Neural progenitor cell (in vitro differentiated cells): ENCODE data around the gene CXCR5. TPM values are rescaled to one million over a fixed set of nuclear protein-coding genes. Genes with fewer than 3 reads are reported as not detected.

Experiments
- DNase-seq: peaks from one replicate; pipeline ENCODE4 v3.0.0-alpha.2; 2016; ENCODE audit warnings: low spot score
- H2AFZ ChIP-seq: fragments of 200-600 bp; sonication (generic); replicated peaks from 2 replicates; pipeline ENCODE4 v1.6.1; 2016; ENCODE audit warnings: antibody characterized with exemption
- H3F3A ChIP-seq: fragments of 200-600 bp; sonication (generic); 2 replicates; pipeline ENCODE4 v1.6.1; 2016; ENCODE audit warnings: antibody characterized with exemption, low read depth
- H3K27ac ChIP-seq: fragments of 200-600 bp; sonication (generic); 2 replicates; pipeline ENCODE4 v1.5.1; 2016; ENCODE audit warnings: mild to moderate bottlenecking
- H3K27me3 ChIP-seq: fragments of 200-600 bp; sonication (generic); 2 replicates; pipeline ENCODE4 v1.6.1; 2016; ENCODE audit warnings: mild to moderate bottlenecking, moderate library complexity
- H3K36me3 ChIP-seq: fragments of 200-600 bp; sonication (generic); 2 replicates; pipeline ENCODE4 v1.5.1; 2016
- H3K4me1 ChIP-seq: fragments of 200-600 bp; sonication (generic); 2 replicates; pipeline ENCODE4 v1.6.1; 2016; ENCODE audit warnings: mixed run types
- H3K4me2 ChIP-seq: fragments of 200-600 bp; sonication (generic); 2 replicates; pipeline ENCODE4 v1.6.1; 2016
- H3K4me3 ChIP-seq: fragments of 200-600 bp; sonication (generic); 2 replicates; pipeline ENCODE4 v1.5.1; 2016
- H3K79me2 ChIP-seq: fragments of 200-600 bp; sonication (generic); 2 replicates; pipeline ENCODE4 v1.6.1; 2016; ENCODE audit warnings: low read depth
- H3K9ac ChIP-seq: fragments of 200-600 bp; sonication (generic); 2 replicates; pipeline ENCODE4 v1.6.1; 2016
- H3K9me3 ChIP-seq: fragments of 200-600 bp; sonication (generic); 2 replicates; pipeline ENCODE4 v1.5.1; 2016; ENCODE audit warnings: low read depth
- H4K20me1 ChIP-seq: fragments of 200-600 bp; sonication (generic); 2 replicates; pipeline ENCODE4 v1.6.1; 2016; ENCODE audit warnings: low read depth
- H3K27ac Mint-ChIP-seq: 3 replicates; pipeline ENCODE4 v1.8.0; 2021; ENCODE audit warnings: mixed read lengths
- H3K27me3 Mint-ChIP-seq: 2 replicates; pipeline ENCODE4 v1.8.0; 2022; ENCODE audit warnings: low read depth, mild to moderate bottlenecking, inconsistent platforms, moderate library complexity, mixed read lengths; ENCODE audit not compliant: insufficient read depth
- H3K36me3 Mint-ChIP-seq: 3 replicates; pipeline ENCODE4 v1.8.0; 2021; ENCODE audit warnings: mixed read lengths
- H3K4me1 Mint-ChIP-seq: 3 replicates; pipeline ENCODE4 v1.8.0; 2021; ENCODE audit warnings: mixed read lengths
- H3K4me3 Mint-ChIP-seq: 3 replicates; pipeline ENCODE4 v1.8.0; 2021; ENCODE audit warnings: mild to moderate bottlenecking, moderate library complexity, mixed read lengths
- H3K9me3 Mint-ChIP-seq: 3 replicates; pipeline ENCODE4 v1.8.0; 2020; ENCODE audit warnings: mixed read lengths
- CTCF ChIP-seq: fragments of 200-600 bp; sonication (generic); IDR thresholded peaks from 2 replicates; pipeline ENCODE4 v1.5.1; 2017; ENCODE audit warnings: antibody characterized with exemption, mild to moderate bottlenecking
- EZH2 ChIP-seq: fragments of 200-600 bp; sonication (generic); IDR thresholded peaks from 2 replicates; pipeline ENCODE4 v1.6.1; 2017; ENCODE audit warnings: antibody characterized with exemption, mild to moderate bottlenecking, moderate library complexity
- EZH2phosphoT487 ChIP-seq: fragments of 200-600 bp; sonication (generic); IDR thresholded peaks from 2 replicates; pipeline ENCODE4 v1.6.1; 2017; ENCODE audit warnings: antibody characterized with exemption
- total RNA-seq: library from RNA; depleted of rRNA; stranded (reverse); fragments of >200 nt; gene quantifications from 2 replicates; pipeline ENCODE4 v1.2.3, GENCODE V29; 2015; ENCODE audit warnings: low replicate concordance

The CXCR5 gene
- total RNA-seq, 1 donor from 2014 or later = not detected

DNA sequence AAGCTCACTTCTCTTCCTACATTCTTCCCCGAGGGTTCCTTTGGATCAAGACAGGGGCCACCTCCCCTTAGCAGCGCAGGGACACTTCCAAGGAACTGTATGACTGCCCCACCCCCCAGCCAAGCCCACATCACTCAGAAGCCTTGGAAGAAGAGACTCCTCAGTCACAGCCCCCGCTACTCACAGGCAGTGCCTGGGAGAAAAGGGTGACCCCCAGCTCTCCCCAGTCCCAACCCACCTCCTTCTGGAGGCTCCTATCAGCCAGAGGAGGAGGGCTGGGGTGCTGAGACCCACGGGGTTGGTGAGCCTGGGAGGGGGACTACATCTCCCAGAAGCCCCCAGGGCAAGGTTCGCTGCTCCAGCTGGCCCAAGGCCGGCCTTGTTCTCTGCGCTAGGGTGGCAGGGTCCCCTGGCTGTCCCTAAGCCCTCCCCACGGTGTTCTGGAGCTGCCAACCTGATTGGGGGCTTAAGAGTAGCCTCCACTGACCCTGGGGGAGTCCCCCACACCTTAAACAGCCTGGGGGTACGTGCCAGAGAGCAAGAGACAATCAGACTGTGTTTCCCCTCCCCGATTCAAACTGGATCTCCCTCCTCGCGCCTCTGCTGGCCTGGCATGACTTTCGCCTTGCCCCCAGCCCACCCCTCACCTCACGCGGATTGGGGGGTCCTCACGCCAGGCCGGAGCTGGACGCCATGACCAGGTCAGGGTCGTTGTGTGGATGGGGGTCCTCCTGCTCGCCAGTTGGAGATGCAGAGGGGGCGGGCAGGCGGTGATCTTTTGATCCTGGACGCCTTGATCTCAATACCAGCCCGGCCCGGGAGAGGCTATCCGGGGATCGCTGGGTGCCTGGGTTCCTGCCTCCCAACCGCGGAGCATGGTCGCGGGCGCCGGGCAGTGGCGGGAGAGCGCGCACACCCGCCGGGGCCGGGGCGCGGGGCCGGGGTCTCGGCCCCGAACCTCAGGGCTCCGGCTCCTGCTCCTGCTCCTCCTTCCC lies 41.2 kb downstream of the CXCR5 start:
- no peak for TF ChIP-seq EZH2
- TF ChIP-seq CTCF = no peak
- no peak for TF ChIP-seq EZH2phosphoT487
- peak overlapping the region; percentile 99 for H3K4me2 ChIP-seq
- no peak overlapping the region for H3K27ac ChIP-seq
- H4K20me1 ChIP-seq = peaks cover 51% of the 10 kb centered on the region
- no peak overlapping the region for H2AFZ ChIP-seq
- peak overlapping the region; percentile 98 for H3K4me3 ChIP-seq
- peaks cover 56% of the 10 kb centered on the region for H3K4me1 ChIP-seq
- Mint-ChIP-seq H3K27ac (peak overlapping the region; percentile 28), H3K4me3 (peak overlapping the region; percentile 94), H3K4me1 (peaks cover 61% of the 10 kb centered on the region), H3K9me3 (no peaks in the 10 kb centered on the region), H3K27me3 (peaks cover 14% of the 10 kb centered on the region), H3K36me3 (no peaks in the 10 kb centered on the region)
- no peaks in the 10 kb centered on the region for H3K36me3 ChIP-seq
- H3K9ac ChIP-seq = peak overlapping the region; percentile 34
- no peaks in the 10 kb centered on the region for H3K27me3 ChIP-seq
- H3F3A ChIP-seq = peaks cover 48% of the 10 kb centered on the region
- no peaks in the 10 kb centered on the region for H3K9me3 ChIP-seq
- DNase-seq = peak; percentile 81
- H3K79me2 ChIP-seq = peaks cover 56% of the 10 kb centered on the region

GRCh38 chr11:118927554-118928100 lies 43.9 kb downstream of the CXCR5 start:
- TF ChIP-seq EZH2phosphoT487 (no peak), EZH2 (no peak), CTCF (no peak)
- Histone ChIP-seq H3K79me2 (peaks cover 29% of the 10 kb centered on the region), H3K27ac (no peak overlapping the region), H3K36me3 (no peaks in the 10 kb centered on the region), H3K4me2 (peak overlapping the region; percentile 79), H3K27me3 (peaks cover 9% of the 10 kb centered on the region), H3F3A (peaks cover 27% of the 10 kb centered on the region), H3K4me1 (peaks cover 36% of the 10 kb centered on the region), H3K4me3 (peak overlapping the region; percentile 73), H3K9me3 (no peaks in the 10 kb centered on the region), H3K9ac (no peak overlapping the region), H4K20me1 (peaks cover 34% of the 10 kb centered on the region), H2AFZ (no peak overlapping the region)
- no peaks in the 10 kb centered on the region for H3K36me3 Mint-ChIP-seq
- no peak for DNase-seq
- peaks cover 21% of the 10 kb centered on the region for H3K27me3 Mint-ChIP-seq
- no peaks in the 10 kb centered on the region for H3K9me3 Mint-ChIP-seq
- H3K4me3 Mint-ChIP-seq = peak overlapping the region; percentile 97
- H3K27ac Mint-ChIP-seq = peak overlapping the region; percentile 91
- peaks cover 51% of the 10 kb centered on the region for H3K4me1 Mint-ChIP-seq

GRCh38 chr11:118928101-118928869 lies 44.6 kb downstream of the CXCR5 start:
- Histone ChIP-seq H2AFZ (peak overlapping the region; percentile 47), H3K9me3 (no peaks in the 10 kb centered on the region), H3K9ac (no peak overlapping the region), H3K4me2 (peak overlapping the region; percentile 79), H3K4me3 (peak overlapping the region; percentile 73), H3K36me3 (no peaks in the 10 kb centered on the region), H3K79me2 (peaks cover 22% of the 10 kb centered on the region), H3K27ac (peak overlapping the region; percentile 6), H4K20me1 (peaks cover 28% of the 10 kb centered on the region), H3F3A (peaks cover 27% of the 10 kb centered on the region), H3K27me3 (peaks cover 9% of the 10 kb centered on the region), H3K4me1 (peaks cover 29% of the 10 kb centered on the region)
- Mint-ChIP-seq H3K27ac (peak overlapping the region; percentile 91), H3K9me3 (no peaks in the 10 kb centered on the region), H3K36me3 (no peaks in the 10 kb centered on the region), H3K4me1 (peaks cover 47% of the 10 kb centered on the region), H3K4me3 (peak overlapping the region; percentile 97), H3K27me3 (peaks cover 21% of the 10 kb centered on the region)
- TF ChIP-seq CTCF (peak; percentile 97), EZH2 (no peak)
- peak; percentile 93 for DNase-seq
